Lower lobe of right lung (tissue), 2 donors: ENCODE data around the gene EGFL7. TPM values are rescaled to one million over a fixed set of nuclear protein-coding genes. Genes with fewer than 3 reads are reported as not detected.

ENCODE experiments used
- ATAC-seq, 2 donors: fragments of 200-7000 bp; cut with Tn5 transposase; one replicate each; pipeline ENCODE4 v1.9.1; 2020 to 2022; ENCODE audit warnings: mild to moderate bottlenecking in 2 of 2, moderate library complexity in 2 of 2
- DNase-seq: peaks from one replicate; pipeline ENCODE4 v3.0.0-alpha.2; 2020
- H3K27ac ChIP-seq: fragments of 200-600 bp; one replicate; pipeline ENCODE4 v1.8.0; 2022
- H3K27me3 ChIP-seq: fragments of 200-600 bp; one replicate; pipeline ENCODE4 v1.8.0; 2022; ENCODE audit warnings: low read depth
- H3K36me3 ChIP-seq: fragments of 200-600 bp; one replicate; pipeline ENCODE4 v1.8.0; 2022; ENCODE audit warnings: mild to moderate bottlenecking
- H3K4me1 ChIP-seq: fragments of 200-600 bp; one replicate; pipeline ENCODE4 v1.8.0; 2022
- H3K4me3 ChIP-seq: fragments of 200-600 bp; one replicate; pipeline ENCODE4 v1.8.0; 2022; ENCODE audit warnings: mild to moderate bottlenecking
- H3K9me3 ChIP-seq: fragments of 200-600 bp; one replicate; pipeline ENCODE4 v1.8.0; 2022
- intact Hi-C: fragments of 100-400 bp; cut with DNase I; formaldehyde crosslinking; loops from one replicate; pipeline ENCODE4 v1.11.0; 2022
- total RNA-seq: library from RNA; stranded (reverse); fragmentation: NEBNext Ultra II Directional; extraction: Animal tissue kit (Norgen Biotek cat#: 25700); gene quantifications from one replicate; pipeline ENCODE4 v1.2.1, GENCODE V29; 2021
- TF ChIP-seq, protein P1 (sequence below): fragments of 200-600 bp; IDR thresholded peaks from one replicate; pipeline ENCODE4 v1.8.0; 2022; ENCODE audit warnings: antibody characterized with exemption, mild to moderate bottlenecking
- donor health status: DM: no; HTN: yes; CAD: no; lungs with severe emphysema.

EGFL7 gene
- total RNA-seq, 1 donor from 2014 or later, result 230 TPM

DNA sequence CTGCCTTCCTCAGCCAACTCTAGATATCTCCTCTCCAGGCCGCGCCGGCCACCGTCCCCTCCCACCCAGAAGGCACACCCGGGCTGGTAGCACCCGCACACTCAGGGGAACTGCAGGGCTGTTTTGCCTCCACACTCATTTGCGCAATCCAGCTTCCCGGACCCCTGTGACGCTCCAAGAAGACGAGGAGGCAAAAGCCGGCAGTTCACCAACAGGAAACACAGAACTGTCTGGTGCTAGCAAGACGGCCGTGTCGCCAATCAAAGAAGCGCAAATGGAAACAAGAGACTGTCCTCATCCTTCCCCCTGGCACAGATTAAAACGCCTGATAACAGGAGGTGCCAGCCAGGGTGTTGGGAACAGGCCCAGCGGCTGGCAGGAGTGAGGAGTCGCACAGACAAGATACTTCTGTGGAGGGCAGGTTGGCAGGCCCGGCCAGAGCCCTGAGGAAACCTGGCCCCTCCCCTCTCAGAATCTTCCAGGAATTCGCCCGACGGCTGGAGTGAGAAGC lies 16.8 kb downstream of the EGFL7 start:
- Histone ChIP-seq H3K27me3 (no peaks in the 10 kb centered on the region), H3K36me3 (peaks cover 24% of the 10 kb centered on the region), H3K4me3 (no peak overlapping the region), H3K27ac (peak overlapping the region; percentile 56), H3K4me1 (peaks cover 42% of the 10 kb centered on the region), H3K9me3 (no peaks in the 10 kb centered on the region)
- TF ChIP-seq, protein P1, sequence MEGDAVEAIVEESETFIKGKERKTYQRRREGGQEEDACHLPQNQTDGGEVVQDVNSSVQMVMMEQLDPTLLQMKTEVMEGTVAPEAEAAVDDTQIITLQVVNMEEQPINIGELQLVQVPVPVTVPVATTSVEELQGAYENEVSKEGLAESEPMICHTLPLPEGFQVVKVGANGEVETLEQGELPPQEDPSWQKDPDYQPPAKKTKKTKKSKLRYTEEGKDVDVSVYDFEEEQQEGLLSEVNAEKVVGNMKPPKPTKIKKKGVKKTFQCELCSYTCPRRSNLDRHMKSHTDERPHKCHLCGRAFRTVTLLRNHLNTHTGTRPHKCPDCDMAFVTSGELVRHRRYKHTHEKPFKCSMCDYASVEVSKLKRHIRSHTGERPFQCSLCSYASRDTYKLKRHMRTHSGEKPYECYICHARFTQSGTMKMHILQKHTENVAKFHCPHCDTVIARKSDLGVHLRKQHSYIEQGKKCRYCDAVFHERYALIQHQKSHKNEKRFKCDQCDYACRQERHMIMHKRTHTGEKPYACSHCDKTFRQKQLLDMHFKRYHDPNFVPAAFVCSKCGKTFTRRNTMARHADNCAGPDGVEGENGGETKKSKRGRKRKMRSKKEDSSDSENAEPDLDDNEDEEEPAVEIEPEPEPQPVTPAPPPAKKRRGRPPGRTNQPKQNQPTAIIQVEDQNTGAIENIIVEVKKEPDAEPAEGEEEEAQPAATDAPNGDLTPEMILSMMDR, result no peak
- DNase-seq (peak; percentile 72), ATAC-seq (peak; percentile 32 to 66)
- intact Hi-C loops, result no loop called here

DNA sequence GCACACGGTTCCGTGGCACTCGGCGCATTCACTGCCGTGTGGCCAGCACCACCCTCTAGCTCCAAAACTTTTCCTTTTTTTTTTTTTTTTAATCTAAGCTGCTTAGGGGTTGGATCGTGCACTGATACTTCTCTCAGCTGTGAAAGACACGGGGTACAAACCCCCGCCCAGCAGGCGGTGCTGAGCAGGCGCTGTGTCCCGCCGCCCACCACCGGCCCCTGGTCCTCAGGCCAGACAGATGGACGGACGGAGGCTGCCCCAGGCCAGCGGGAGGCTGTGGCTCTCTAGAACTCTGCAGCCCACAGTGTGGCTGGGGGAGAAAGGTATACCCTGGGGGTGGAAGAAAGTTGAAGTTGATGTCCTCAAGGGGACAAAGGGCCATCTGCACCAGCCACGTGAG lies 18.3 kb downstream of the EGFL7 start:
- ATAC-seq (no peak), DNase-seq (no peak)
- TF ChIP-seq, protein P1, result no peak
- peaks cover 14% of the 10 kb centered on the region for H3K36me3 ChIP-seq
- H3K27me3 ChIP-seq, result no peaks in the 10 kb centered on the region
- no peak overlapping the region for H3K4me3 ChIP-seq
- H3K4me1 ChIP-seq, result peaks cover 53% of the 10 kb centered on the region
- no peak overlapping the region for H3K27ac ChIP-seq
- intact Hi-C loops, result no loop called here
- H3K9me3 ChIP-seq, result no peaks in the 10 kb centered on the region

GRCh38 chr9:136681945-136682699 lies 19.4 kb downstream of the EGFL7 start:
- TF ChIP-seq, protein P1, result no peak
- Histone ChIP-seq H3K27me3 (no peaks in the 10 kb centered on the region), H3K27ac (no peak overlapping the region), H3K4me3 (no peak overlapping the region), H3K4me1 (peaks cover 50% of the 10 kb centered on the region), H3K9me3 (no peaks in the 10 kb centered on the region), H3K36me3 (peaks cover 3% of the 10 kb centered on the region)
- DNase-seq (no peak), ATAC-seq (no peak)
- intact Hi-C loops, result no loop called here

DNA sequence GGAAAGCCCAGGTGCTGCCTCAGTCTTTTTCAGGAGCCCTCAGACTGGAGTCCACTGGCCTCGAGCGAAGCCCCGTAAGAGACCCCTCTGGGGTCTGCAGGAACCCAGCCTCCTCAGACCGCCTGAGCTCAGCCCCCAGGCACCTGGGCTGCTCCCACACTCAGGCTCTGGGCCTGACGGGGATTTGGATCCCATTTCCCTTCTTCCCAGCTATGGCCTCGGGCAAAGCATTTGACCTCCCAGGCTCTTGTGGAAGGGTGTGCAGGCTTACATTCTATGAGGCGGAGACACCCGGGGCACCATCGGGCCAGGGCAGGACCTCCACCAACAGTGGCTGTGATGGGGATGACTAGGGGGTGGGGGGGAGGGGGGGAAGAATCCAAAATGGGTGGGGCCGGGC lies 20.0 kb downstream of the EGFL7 start:
- ATAC-seq, result no peak
- Histone ChIP-seq H3K4me3 (no peak overlapping the region), H3K27ac (no peak overlapping the region), H3K9me3 (no peaks in the 10 kb centered on the region), H3K36me3 (no peaks in the 10 kb centered on the region), H3K27me3 (no peaks in the 10 kb centered on the region), H3K4me1 (peaks cover 52% of the 10 kb centered on the region)
- DNase-seq, result no peak
- intact Hi-C loops, result no loop called here
- TF ChIP-seq, protein P1, result no peak

DNA sequence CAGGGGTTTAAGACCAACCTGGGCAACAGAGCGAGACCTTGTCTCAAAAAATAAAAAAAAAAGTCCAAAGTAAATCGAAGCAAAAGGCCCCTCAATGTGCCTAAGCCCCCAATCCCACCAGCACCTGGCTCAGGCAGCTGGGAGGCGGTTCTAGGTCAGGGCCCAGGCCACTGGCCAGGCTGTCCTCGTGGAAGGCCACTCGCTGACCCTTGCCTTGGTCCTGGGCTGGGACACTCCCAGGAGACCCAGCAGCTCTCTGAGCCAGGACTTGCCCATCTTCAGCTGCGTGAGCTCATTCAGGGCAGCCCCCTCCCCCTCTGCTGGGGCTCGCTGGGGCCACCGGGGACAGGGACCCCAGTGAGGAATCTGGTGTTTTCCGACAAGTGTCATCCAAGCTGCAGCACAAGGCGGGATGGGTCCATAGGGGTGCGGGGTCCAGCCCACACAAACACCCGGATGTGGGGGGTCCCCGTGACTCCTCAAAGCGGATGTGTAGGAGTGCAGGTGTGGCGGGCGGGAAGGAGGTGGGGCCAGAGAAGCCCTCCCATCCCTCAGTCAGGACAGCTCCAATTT lies 20.5 kb downstream of the EGFL7 start:
- DNase-seq (no peak), ATAC-seq (no peak)
- Histone ChIP-seq H3K4me3 (no peak overlapping the region), H3K27ac (no peak overlapping the region), H3K36me3 (no peaks in the 10 kb centered on the region), H3K4me1 (peaks cover 53% of the 10 kb centered on the region), H3K27me3 (no peaks in the 10 kb centered on the region), H3K9me3 (no peaks in the 10 kb centered on the region)
- TF ChIP-seq, protein P1, result no peak
- intact Hi-C loops, result no loop called here
